GM18870 (cell line): ENCODE measurements around the gene IFIT1.
A peak's percentile ranks its signal among the peaks of the same experiment; 100 is the strongest.
"Not testable (repeated sequence)": the region's sequence is repeated elsewhere in the genome, so short reads cannot be mapped to it uniquely, and the experiment has no call there.

ENCODE experiments used
- ATAC-seq: cut with Tn5 transposase; IDR thresholded peaks from one replicate; pipeline ENCODE4 v1.9.1; 2021; ENCODE audit warnings: moderate library complexity; ENCODE audit not compliant: unreplicated experiment

IFIT1 gene

DNA sequence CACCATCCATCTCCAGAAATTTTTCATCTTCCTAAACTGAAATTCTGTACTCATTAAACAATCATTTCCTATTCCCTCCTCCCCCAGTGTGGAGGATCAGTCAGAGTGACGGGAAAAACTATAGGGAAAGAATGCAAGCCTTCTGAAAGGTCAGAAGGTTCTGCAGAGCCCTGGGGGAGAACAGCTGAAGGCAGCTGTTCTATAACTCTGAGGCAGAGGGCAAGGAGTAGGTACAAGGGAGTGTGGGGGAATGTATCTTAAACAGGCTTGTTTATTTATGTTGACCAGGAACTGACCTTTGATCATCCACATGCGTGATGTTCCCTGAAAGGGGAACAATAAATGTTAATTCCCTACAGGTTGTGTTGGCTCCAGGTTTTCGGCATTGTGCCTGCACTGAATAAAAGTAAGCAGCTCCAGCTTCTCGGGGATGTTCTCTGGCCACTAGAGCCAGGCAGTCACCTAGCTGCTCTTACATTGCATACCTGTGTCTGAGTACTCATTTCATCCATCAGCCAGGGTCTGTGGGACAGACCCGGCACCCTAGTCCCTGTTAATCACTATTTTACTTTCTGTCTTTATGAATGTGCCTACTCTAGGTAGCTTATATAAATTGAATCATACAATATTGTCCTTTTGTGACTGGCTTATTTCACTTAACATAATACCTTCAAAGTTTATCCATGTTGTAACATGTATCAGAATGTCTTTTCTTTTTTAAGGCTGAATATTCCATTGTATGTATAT lies 5.8 kb downstream of the IFIT1 start:
- ATAC-seq, result no peak

- ATAC-seq, result no peak
Observed at GRCh38 chr10:89399956-89400355, 7.5 kb downstream of the IFIT1 start.

GRCh38 chr10:89403043-89403442 lies 10.6 kb downstream of the IFIT1 start:
- ATAC-seq, result no peak

DNA sequence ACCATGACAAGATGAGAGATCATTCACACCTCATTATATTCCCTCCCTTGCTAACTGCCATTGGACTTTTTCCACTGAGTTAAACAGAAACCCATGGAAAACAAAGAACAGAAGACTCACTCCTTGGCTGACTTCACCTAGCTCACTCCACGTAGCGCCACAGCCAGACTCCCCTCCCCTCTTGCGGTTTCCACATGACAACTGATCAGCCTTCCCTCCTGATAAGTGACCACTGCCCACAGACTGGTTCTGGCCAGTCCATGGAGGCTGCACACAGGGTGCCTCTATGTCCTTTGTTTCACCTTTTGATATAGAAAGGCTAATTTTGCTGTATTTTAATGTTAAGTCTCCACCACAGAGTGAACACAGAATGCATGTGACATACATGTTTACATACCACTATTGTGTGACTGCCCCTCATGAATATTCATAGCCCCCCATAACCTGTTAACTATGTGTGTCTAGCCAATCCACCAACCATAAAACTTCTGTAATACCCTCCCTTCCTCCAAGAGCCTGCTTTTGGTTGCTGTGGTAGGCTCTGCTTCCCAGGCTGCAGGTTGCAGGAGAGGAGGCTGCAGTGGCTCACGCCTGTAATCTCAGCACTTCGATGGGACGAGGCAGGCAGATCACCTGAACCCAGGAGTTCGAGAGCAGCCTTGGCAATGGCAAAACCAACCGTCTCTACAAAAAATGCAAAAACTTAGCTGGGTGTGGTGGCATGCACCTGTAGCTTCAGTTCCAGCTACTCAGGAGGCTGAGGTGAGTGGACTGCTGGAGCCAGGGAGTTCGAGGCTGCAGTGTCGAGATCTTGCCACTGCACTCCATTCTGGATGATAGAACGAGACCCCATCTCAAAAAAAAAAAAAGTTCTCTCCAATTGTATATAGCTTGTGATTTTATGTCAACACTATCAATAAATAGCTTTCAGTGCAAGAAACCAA lies 12.0 kb downstream of the IFIT1 start:
- no peak for ATAC-seq

DNA sequence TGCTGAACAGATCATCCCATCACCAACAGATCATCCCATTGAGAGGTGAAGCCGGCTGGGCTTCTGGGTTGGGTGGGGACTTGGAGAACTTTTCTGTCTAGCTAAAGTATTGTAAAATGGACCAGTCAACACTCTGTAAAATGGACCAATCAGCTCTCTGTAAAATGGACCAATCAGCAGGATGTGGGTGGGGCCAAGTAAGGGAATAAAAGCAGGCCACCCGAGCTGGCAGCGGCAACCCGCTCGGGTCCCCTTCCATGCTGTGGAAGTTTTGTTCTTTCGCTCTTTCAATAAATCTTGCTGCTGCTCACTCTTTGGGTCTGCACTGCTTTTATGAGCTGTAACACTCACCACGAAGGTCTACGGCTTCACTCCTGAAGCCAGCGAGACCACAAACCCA lies 13.8 kb downstream of the IFIT1 start:
- not testable (repeated sequence) for ATAC-seq

GRCh38 chr10:89407792-89408191 lies 15.4 kb downstream of the IFIT1 start:
- ATAC-seq, result not testable (repeated sequence)

GRCh38 chr10:89409282-89409681 lies 16.9 kb downstream of the IFIT1 start:
- ATAC-seq, result not testable (repeated sequence)

- not testable (repeated sequence) for ATAC-seq
Observed at GRCh38 chr10:89410551-89410950, 18.1 kb downstream of the IFIT1 start.

- ATAC-seq, result not testable (repeated sequence)
Observed at GRCh38 chr10:89411135-89411534, 18.7 kb downstream of the IFIT1 start.

GRCh38 chr10:89412276-89412675 lies 19.9 kb downstream of the IFIT1 start:
- not testable (repeated sequence) for ATAC-seq

DNA sequence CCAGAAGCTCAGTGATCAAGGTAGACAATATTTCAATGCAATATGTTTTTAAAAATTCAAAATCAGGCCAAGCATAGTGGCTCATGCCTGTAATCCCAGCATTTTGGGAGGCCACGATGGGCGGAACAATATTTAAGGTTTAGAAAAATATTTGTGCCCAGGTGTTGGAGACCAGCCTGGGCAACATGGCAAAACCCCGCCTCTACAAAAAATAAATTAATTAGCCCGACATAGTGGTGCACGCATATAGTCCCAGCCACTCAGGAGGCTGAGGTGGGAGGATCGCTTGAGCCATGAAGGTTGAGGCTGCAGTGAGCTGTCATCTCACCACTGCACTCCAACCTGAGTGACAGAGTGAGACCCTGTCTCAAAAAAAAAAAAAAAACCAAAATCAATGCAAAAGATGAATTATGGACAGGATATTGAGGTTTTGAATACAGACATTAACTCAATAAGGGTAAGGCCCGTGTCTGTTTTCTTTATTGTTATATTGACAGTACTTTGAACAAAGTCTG lies 21.0 kb downstream of the IFIT1 start:
- ATAC-seq, result no peak

- peak; percentile 75 for ATAC-seq
Observed at GRCh38 chr10:89414146-89414878, 21.9 kb downstream of the IFIT1 start, which contains the start of gene IFIT5. TSS of gene IFIT5 (plus strand) at chr10:89414568. CDS start at chr10:89414799, 231 bp downstream.

- peak; percentile 33 for ATAC-seq
Observed at GRCh38 chr10:89414879-89415821, 22.7 kb downstream of the IFIT1 start.

GRCh38 chr10:89416465-89416864 lies 24.0 kb downstream of the IFIT1 start:
- ATAC-seq, result no peak

- no peak for ATAC-seq
Observed at GRCh38 chr10:89419548-89419947, 27.1 kb downstream of the IFIT1 start.

GRCh38 chr10:89421018-89421476 lies 28.6 kb downstream of the IFIT1 start:
- ATAC-seq, result no peak

GRCh38 chr10:89425000-89425399 lies 32.6 kb downstream of the IFIT1 start:
- no peak for ATAC-seq

DNA sequence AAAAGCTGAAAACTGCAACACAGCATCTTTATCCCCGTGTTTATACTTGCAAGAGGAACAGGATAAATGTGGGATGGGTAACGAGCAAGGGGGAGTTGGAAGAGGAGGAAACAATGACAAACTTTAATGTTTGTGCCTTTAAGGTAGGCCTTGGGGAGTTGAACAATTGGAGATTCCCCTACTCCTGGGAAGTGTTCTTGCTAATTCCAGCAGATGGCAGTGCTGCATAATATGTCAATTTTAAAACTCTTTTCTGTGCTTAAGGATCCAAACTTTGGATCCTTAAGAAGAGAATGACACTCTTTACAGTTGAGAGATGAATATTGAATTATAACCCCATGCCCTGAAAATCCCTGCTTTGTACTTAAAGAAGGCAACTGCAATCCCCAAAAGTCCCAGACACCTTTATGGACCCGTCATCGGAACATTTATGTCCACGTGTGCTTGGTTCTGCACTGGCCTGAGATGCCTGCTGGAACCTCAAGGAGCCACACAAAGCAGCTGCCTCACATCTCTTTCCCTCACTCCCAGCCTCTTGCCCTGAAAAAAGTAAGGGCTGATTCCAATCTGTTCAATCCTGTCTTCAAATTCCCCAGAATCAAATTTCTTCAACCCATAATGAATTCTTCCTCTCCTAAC lies 33.9 kb downstream of the IFIT1 start:
- ATAC-seq, result no peak

GRCh38 chr10:89427629-89428028 lies 35.2 kb downstream of the IFIT1 start:
- ATAC-seq, result no peak
